ENCODE measurements around the gene NAV1. TPM values are rescaled to one million over a fixed set of nuclear protein-coding genes. Genes with fewer than 3 reads are reported as not detected.
"Not testable (repeated sequence)": the region's sequence is repeated elsewhere in the genome, so short reads cannot be mapped to it uniquely, and the experiment has no call there.

The NAV1 gene
- total and polyA plus RNA-seq, 12 donors, result 3.0 to 21.9 (median 12.8) TPM

DNA sequence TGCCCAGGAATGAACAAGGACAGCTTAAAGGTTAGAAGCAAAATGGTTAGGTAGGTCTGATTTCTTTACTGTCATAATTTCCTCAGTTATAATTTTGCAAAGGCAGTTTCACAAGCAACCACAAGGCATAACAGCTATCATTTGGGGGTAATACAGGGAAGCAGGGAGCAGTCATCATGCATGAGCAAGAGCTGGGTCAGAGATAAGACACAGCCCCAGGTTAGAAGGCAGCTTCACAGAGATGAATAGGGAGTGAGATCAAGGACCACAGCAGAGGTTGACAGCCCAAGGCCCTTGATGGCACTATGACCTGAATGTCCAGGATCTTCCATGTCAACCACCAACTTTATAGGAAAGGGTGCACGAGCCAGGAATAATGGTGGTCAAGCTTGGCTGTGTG lies 23.0 kb upstream of the NAV1 start:
- Histone ChIP-seq H3K4me3 (no peak overlapping the region), H3K9me3 (replicated peaks in 1 of 3) (no peaks in the 10 kb centered on the region), H3K27ac (no peak overlapping the region), H3K4me1 (replicated peaks in 1 of 2) (peaks cover 0 to 15% of the 10 kb centered on the region in 2 donors), H3K27me3 (no peaks in the 10 kb centered on the region), H3K36me3 (replicated peaks in 1 of 2) (no peaks in the 10 kb centered on the region)
- no peak for DNase-seq
- WGBS, 4 donors, result 81 to 100% (median 93%) methylated on average over 1 of the region's 1 CpG
- TF ChIP-seq CTCF (IDR thresholded peaks at IDR 0.05) (no peak), POLR2A (IDR thresholded peaks at IDR 0.05) (no peak)
- intact Hi-C loops (cut with DNase I), result loop anchor here in 1 of 2 donors (10.0 kb wide), 1 partner anchor 81 kb away; no protein-coding TSS in a partner anchor

GRCh38 chr1:201516511-201517127 lies 22.3 kb upstream of the NAV1 start:
- DNase-seq, result no peak
- Histone ChIP-seq H3K36me3 (replicated peaks in 1 of 2) (no peaks in the 10 kb centered on the region), H3K4me1 (replicated peaks in 1 of 2) (peaks cover 0 to 11% of the 10 kb centered on the region in 2 donors), H3K27me3 (no peaks in the 10 kb centered on the region), H3K4me3 (no peak overlapping the region), H3K9me3 (replicated peaks in 1 of 3) (no peaks in the 10 kb centered on the region), H3K27ac (no peak overlapping the region)
- intact Hi-C loops (cut with DNase I), result loop anchor here in 1 of 2 donors (10.0 kb wide), 1 partner anchor 82 kb away; no protein-coding TSS in a partner anchor
- TF ChIP-seq CTCF (IDR thresholded peaks at IDR 0.05) (no peak), POLR2A (IDR thresholded peaks at IDR 0.05) (no peak)
- WGBS, 4 donors, result 73 to 100% (median 97%) methylated on average over 2 of the region's 2 CpGs

DNA sequence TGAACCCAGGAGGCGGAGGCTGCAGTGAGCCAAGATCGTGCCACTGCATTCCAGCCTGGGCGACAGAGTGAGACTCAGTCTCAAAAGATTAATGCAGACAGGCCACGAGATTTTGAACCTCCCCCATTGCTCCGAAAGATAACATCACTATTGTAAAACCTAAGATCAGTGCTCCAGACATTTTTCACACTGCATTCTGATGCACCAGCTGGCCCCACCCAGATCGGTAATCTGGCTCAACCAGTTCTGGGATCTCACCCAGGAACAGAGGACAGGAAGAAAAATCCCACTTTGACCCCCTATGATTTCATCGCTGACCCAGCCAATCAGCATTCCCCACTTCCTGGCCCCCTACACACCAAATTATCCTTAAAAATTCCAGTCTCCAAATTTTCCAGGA lies 21.3 kb upstream of the NAV1 start:
- WGBS, 4 donors, result 72 to 86% (median 79%) methylated on average over 6 to 7 of the region's 7 CpGs

DNA sequence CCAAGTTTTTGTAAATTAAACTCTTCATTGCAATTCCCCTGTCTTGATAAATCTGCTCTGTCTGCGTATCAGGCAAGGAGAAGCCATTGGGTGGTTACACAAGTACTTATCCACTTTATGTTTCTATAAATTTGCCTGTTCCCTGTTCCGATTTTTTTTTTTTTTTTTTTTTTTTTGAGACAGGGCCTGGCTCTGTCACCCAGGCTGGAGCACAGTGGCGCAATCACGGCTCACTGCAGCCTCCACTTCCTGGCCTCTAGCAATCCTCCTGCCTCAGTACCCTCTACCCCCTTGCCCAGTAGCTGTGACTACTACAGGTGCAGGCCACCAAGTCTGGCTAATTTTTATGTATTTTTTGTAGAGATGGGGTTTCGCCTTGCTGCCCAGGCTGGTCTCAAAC lies 20.9 kb upstream of the NAV1 start:
- H3K27ac ChIP-seq, result no peak overlapping the region
- intact Hi-C loops (cut with DNase I), result loop anchor here in 1 of 2 donors (10.0 kb wide), 1 partner anchor 83 kb away; no protein-coding TSS in a partner anchor
- H3K4me1 ChIP-seq (replicated peaks in 1 of 2), result no peaks in the 10 kb centered on the region
- DNase-seq, result no peak
- H3K4me3 ChIP-seq, result no peak overlapping the region
- H3K36me3 ChIP-seq (replicated peaks in 1 of 2), result no peaks in the 10 kb centered on the region
- WGBS, 4 donors, result 81 to 88% (median 82%) methylated on average over 5 of the region's 5 CpGs
- H3K27me3 ChIP-seq, result peaks cover 6% of the 10 kb centered on the region
- H3K9me3 ChIP-seq (replicated peaks in 1 of 3), result no peaks in the 10 kb centered on the region
- TF ChIP-seq CTCF (IDR thresholded peaks at IDR 0.05) (no peak), POLR2A (IDR thresholded peaks at IDR 0.05) (no peak)

More for the DNA sequence above, 21.3 kb upstream of the NAV1 start:
- Histone ChIP-seq H3K27ac (peak overlapping the region in 1 of 5 donors; percentile 38), H3K36me3 (replicated peaks in 1 of 2) (no peaks in the 10 kb centered on the region), H3K4me3 (no peak overlapping the region), H3K4me1 (replicated peaks in 1 of 2) (peaks cover 0 to 3% of the 10 kb centered on the region in 2 donors), H3K9me3 (replicated peaks in 1 of 3) (no peaks in the 10 kb centered on the region), H3K27me3 (peaks cover 6% of the 10 kb centered on the region)
- no peak for DNase-seq
- intact Hi-C loops (cut with DNase I), result loop anchor here in 1 of 2 donors (10.0 kb wide), 1 partner anchor 83 kb away; no protein-coding TSS in a partner anchor
- TF ChIP-seq CTCF (IDR thresholded peaks at IDR 0.05) (no peak), POLR2A (IDR thresholded peaks at IDR 0.05) (no peak)

- not testable (repeated sequence) for H3K36me3 ChIP-seq (replicated peaks in 1 of 2)
Observed at GRCh38 chr1:201520046-201520575, 18.8 kb upstream of the NAV1 start.

More at GRCh38 chr1:201520046-201520575, 18.8 kb upstream of the NAV1 start:
- H3K27ac ChIP-seq; DNase-seq; H3K4me1 ChIP-seq (replicated peaks in 1 of 2); H3K4me3 ChIP-seq; H3K9me3 ChIP-seq (replicated peaks in 1 of 3); intact Hi-C loops (cut with DNase I); H3K27me3 ChIP-seq: not testable (repeated sequence)
- 76 to 85% (median 79%) methylated on average over 13 to 14 of the region's 14 CpGs for WGBS, 4 donors
